H9 (cell line): ENCODE results near the gene MCOLN3. TPM values are rescaled to one million over a fixed set of nuclear protein-coding genes. Genes with fewer than 3 reads are reported as not detected.

Experiments used
- DNase-seq: peaks from one replicate; pipeline ENCODE4 v3.0.0-alpha.2; 2017
- H2AFZ ChIP-seq: one replicate; pipeline ENCODE4 v1.6.1; 2013; ENCODE audit warnings: mild to moderate bottlenecking, low read length, control low read depth, moderate library complexity
- H2AK5ac ChIP-seq: 2 replicates; pipeline ENCODE4 v1.6.1; 2013; ENCODE audit warnings: low read length, control low read depth, mixed read lengths; ENCODE audit not compliant: insufficient read length
- H2BK120ac ChIP-seq: one replicate; pipeline ENCODE4 v1.6.1; 2013; ENCODE audit warnings: low read depth, mild to moderate bottlenecking, low read length, control low read depth, inconsistent platforms; ENCODE audit not compliant: poor library complexity, severe bottlenecking
- H2BK12ac ChIP-seq: 2 replicates; pipeline ENCODE4 v1.6.1; 2013; ENCODE audit warnings: low read length, control low read depth, mixed read lengths, low read depth; ENCODE audit not compliant: insufficient read length
- H2BK15ac ChIP-seq: 2 replicates; pipeline ENCODE4 v1.6.1; 2013; ENCODE audit warnings: low read depth, low read length, control low read depth
- H2BK20ac ChIP-seq: one replicate; pipeline ENCODE4 v1.6.1; 2013; ENCODE audit warnings: low read depth, mild to moderate bottlenecking, low read length, control low read depth, inconsistent platforms; ENCODE audit not compliant: poor library complexity, severe bottlenecking
- H2BK5ac ChIP-seq: 2 replicates; pipeline ENCODE4 v1.6.1; 2013; ENCODE audit warnings: low read length, control low read depth, mixed read lengths; ENCODE audit not compliant: insufficient read length
- H3K14ac ChIP-seq: 2 replicates; pipeline ENCODE4 v1.6.1; 2013; ENCODE audit warnings: low read length, control low read depth; ENCODE audit not compliant: insufficient read depth
- H3K18ac ChIP-seq: 2 replicates; pipeline ENCODE4 v1.6.1; 2013; ENCODE audit warnings: low read depth, mild to moderate bottlenecking, mixed read lengths, low read length, control low read depth; ENCODE audit not compliant: insufficient read length
- H3K23ac ChIP-seq: 2 replicates; pipeline ENCODE4 v1.6.1; 2013; ENCODE audit warnings: low read length, control low read depth, mixed read lengths, low read depth; ENCODE audit not compliant: insufficient read length
- H3K23me2 ChIP-seq: 2 replicates; pipeline ENCODE4 v1.6.1; 2013; ENCODE audit warnings: low read depth, mild to moderate bottlenecking, mixed read lengths, low read length, control low read depth; ENCODE audit not compliant: insufficient read length, poor library complexity, severe bottlenecking
- H3K27ac ChIP-seq: 2 replicates; pipeline ENCODE4 v1.5.1; 2013; ENCODE audit warnings: low read length, control low read depth, mixed read lengths, low read depth; ENCODE audit not compliant: insufficient read length
- H3K27me3 ChIP-seq: 2 replicates; pipeline ENCODE4 v1.6.1; 2013; ENCODE audit warnings: low read length, control low read depth, inconsistent platforms; ENCODE audit not compliant: insufficient read depth
- H3K4ac ChIP-seq: 2 replicates; pipeline ENCODE4 v1.6.1; 2013; ENCODE audit warnings: low read depth, mild to moderate bottlenecking, control low read depth, inconsistent platforms, low read length, moderate library complexity
- H3K4me1 ChIP-seq: 2 replicates; pipeline ENCODE4 v1.6.1; 2013; ENCODE audit warnings: low read length, control low read depth, inconsistent platforms; ENCODE audit not compliant: insufficient read depth
- H3K4me2 ChIP-seq: 2 replicates; pipeline ENCODE4 v1.6.1; 2013; ENCODE audit warnings: low read length, control low read depth, mixed read lengths; ENCODE audit not compliant: insufficient read length, insufficient read depth
- H3K56ac ChIP-seq: 2 replicates; pipeline ENCODE4 v1.6.1; 2013; ENCODE audit warnings: low read depth, mild to moderate bottlenecking, mixed read lengths, low read length, control low read depth; ENCODE audit not compliant: insufficient read length
- H3K79me1 ChIP-seq: 2 replicates; pipeline ENCODE4 v1.6.1; 2013; ENCODE audit warnings: low read depth, mild to moderate bottlenecking, moderate library complexity, low read length, control low read depth, inconsistent platforms; ENCODE audit not compliant: insufficient read depth, poor library complexity, severe bottlenecking
- H3K79me2 ChIP-seq: 2 replicates; pipeline ENCODE4 v1.6.1; 2013; ENCODE audit warnings: low read length, control low read depth, inconsistent platforms; ENCODE audit not compliant: insufficient read depth
- H3K9ac ChIP-seq: 2 replicates; pipeline ENCODE4 v1.6.1; 2013; ENCODE audit warnings: low read length, control low read depth, mixed read lengths; ENCODE audit not compliant: insufficient read length; ENCODE audit errors: extremely low read depth
- H3K9me3 ChIP-seq: one replicate; pipeline ENCODE4 v1.6.1; 2013; ENCODE audit warnings: low read depth, low read length, inconsistent platforms; ENCODE audit not compliant: control insufficient read depth
- H3T11ph ChIP-seq: one replicate; pipeline ENCODE4 v1.6.1; 2013; ENCODE audit warnings: mild to moderate bottlenecking, low read length, control low read depth, inconsistent platforms
- H4K20me1 ChIP-seq: one replicate; pipeline ENCODE4 v1.6.1; 2013; ENCODE audit not compliant: control insufficient read depth, insufficient read length, insufficient read depth
- H4K5ac ChIP-seq: 2 replicates; pipeline ENCODE4 v1.6.1; 2013; ENCODE audit warnings: low read depth, mild to moderate bottlenecking, mixed read lengths, low read length, control low read depth; ENCODE audit not compliant: insufficient read length
- H4K8ac ChIP-seq: replicated peaks from 2 replicates; pipeline ENCODE4 v1.6.1; 2013; ENCODE audit warnings: low read length, control low read depth, mixed read lengths, low read depth; ENCODE audit not compliant: insufficient read length
- H4K91ac ChIP-seq: 2 replicates; pipeline ENCODE4 v1.6.1; 2013; ENCODE audit warnings: low read depth, mild to moderate bottlenecking, moderate library complexity, mixed read lengths, low read length, control low read depth; ENCODE audit not compliant: insufficient read length
- H3K27ac Mint-ChIP-seq, 3 experiments: 2 replicates in 2 of 3; 3 replicates in 1 of 3; pipeline ENCODE4 v1.8.0; 2020 to 2021; ENCODE audit warnings: mixed read lengths in 3 of 3, mild to moderate bottlenecking in 1 of 3, moderate library complexity in 1 of 3
- H3K27me3 Mint-ChIP-seq: 2 replicates; pipeline ENCODE4 v1.8.0; 2021; ENCODE audit warnings: low read depth, mild to moderate bottlenecking, moderate library complexity, mixed read lengths
- H3K36me3 Mint-ChIP-seq, 3 experiments: 2 replicates in 2 of 3; 3 replicates in 1 of 3; pipeline ENCODE4 v1.8.0; 2020 to 2021; ENCODE audit warnings: low read depth in 3 of 3, mixed read lengths in 3 of 3; ENCODE audit not compliant: insufficient read depth in 1 of 3
- H3K4me1 Mint-ChIP-seq, 2 experiments: 2 replicates each; pipeline ENCODE4 v1.8.0; 2020; ENCODE audit warnings: mixed read lengths in 2 of 2
- H3K4me3 Mint-ChIP-seq, 2 experiments: 2 replicates in 1 of 2; 3 replicates in 1 of 2; pipeline ENCODE4 v1.8.0; 2020 to 2021; ENCODE audit warnings: mild to moderate bottlenecking in 2 of 2, mixed read lengths in 2 of 2, moderate library complexity in 1 of 2
- H3K9me3 Mint-ChIP-seq, 2 experiments: 2 replicates in 1 of 2; 3 replicates in 1 of 2; pipeline ENCODE4 v1.8.0; 2020; ENCODE audit warnings: mild to moderate bottlenecking in 2 of 2, mixed read lengths in 2 of 2, moderate library complexity in 1 of 2
- WGBS: extraction: QIAGEN DNeasy Blood & Tissue Kit; methylation state at CpG from one replicate; pipeline ENCODE4 v1.1.7; 2013; ENCODE audit warnings: missing lambda C conversion rate, low lambda C conversion rate, mixed read lengths; ENCODE audit not compliant: insufficient read length; ENCODE audit errors: extremely low coverage; 5-methylcytosine and 5-hydroxymethylcytosine counted together
- total RNA-seq: library from RNA; stranded (reverse); gene quantifications from 2 replicates; pipeline ENCODE4 v1.2.1, GENCODE V29; 2021
- TF ChIP-seq, protein P1 (sequence below): fragments of 200-600 bp; sonication (generic); conservative IDR thresholded peaks from 3 replicates; pipeline ENCODE4 v1.8.0; 2021; ENCODE audit warnings: antibody characterized with exemption, mild to moderate bottlenecking

Gene MCOLN3
- total RNA-seq, 1 experiment from 2014 or later: 10.8 TPM

DNA sequence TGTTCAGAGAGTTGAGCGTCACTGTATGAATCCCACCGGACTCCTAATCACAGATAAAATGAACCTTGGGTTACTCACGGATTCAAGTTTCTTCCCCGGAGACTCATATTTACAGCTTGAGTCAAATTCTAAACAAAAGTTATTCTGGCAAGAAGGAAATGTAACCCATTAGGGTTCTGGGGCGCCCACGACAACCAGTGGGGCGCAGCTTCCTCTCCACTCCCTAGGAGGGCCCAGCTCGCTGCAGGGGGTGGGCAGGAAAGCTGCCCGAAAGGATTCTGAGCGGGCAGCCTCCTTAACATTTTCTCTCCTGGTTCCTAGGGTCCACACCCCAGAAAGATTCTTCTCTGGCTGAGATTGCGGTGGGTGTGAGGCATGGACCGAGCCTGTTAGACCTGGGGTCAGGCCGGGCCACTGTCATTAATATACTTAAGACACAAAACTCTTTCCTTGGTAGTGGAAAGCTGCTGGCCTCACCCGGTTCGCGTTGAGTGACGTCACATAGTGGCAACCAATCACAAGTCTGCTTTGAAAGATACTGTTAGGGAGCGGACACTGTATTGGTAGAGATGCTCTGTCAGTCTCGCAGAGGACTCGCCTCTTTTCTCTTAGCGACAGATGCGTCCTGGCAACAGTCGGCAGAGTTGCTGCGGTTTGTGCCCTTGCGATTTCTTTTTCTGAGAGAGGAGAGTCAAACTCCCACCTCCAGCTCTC lies 13.6 kb upstream of the MCOLN3 start:
- WGBS: no CpG with 5 or more reads among the region's 25 CpGs
- H3K27ac Mint-ChIP-seq: peak overlapping the region in 1 of 3 experiments; percentile 97; a peak in 2 of 7 replicates

More for the DNA sequence above, 13.6 kb upstream of the MCOLN3 start:
- H3K79me1 ChIP-seq: no peaks in the 10 kb centered on the region
- H3K4me3 Mint-ChIP-seq: peak overlapping the region; percentile 74 to 86
- no peak overlapping the region for H4K5ac ChIP-seq
- no peak overlapping the region for H3K4ac ChIP-seq
- no peak overlapping the region for H3T11ph ChIP-seq
- no peaks in the 10 kb centered on the region for H3K79me2 ChIP-seq
- no peak overlapping the region for H2AK5ac ChIP-seq
- H3K9me3 Mint-ChIP-seq: no peaks in the 10 kb centered on the region
- peak overlapping the region; percentile 76 for H3K4me2 ChIP-seq
- no peak overlapping the region for H4K8ac ChIP-seq
- H3K27me3 ChIP-seq: no peaks in the 10 kb centered on the region
- DNase-seq: peak; percentile 95
- peaks cover 19% of the 10 kb centered on the region in 2 experiments for H3K4me1 Mint-ChIP-seq
- no peak overlapping the region for H2BK120ac ChIP-seq
- no peak overlapping the region for H3K23ac ChIP-seq
- H3K36me3 Mint-ChIP-seq: no peaks in the 10 kb centered on the region
- H2BK15ac ChIP-seq: no peak overlapping the region
- no peak overlapping the region for H3K27ac ChIP-seq
- peak overlapping the region; percentile 49 for H3K18ac ChIP-seq
- H3K23me2 ChIP-seq: peaks cover 8% of the 10 kb centered on the region
- TF ChIP-seq, protein P1, sequence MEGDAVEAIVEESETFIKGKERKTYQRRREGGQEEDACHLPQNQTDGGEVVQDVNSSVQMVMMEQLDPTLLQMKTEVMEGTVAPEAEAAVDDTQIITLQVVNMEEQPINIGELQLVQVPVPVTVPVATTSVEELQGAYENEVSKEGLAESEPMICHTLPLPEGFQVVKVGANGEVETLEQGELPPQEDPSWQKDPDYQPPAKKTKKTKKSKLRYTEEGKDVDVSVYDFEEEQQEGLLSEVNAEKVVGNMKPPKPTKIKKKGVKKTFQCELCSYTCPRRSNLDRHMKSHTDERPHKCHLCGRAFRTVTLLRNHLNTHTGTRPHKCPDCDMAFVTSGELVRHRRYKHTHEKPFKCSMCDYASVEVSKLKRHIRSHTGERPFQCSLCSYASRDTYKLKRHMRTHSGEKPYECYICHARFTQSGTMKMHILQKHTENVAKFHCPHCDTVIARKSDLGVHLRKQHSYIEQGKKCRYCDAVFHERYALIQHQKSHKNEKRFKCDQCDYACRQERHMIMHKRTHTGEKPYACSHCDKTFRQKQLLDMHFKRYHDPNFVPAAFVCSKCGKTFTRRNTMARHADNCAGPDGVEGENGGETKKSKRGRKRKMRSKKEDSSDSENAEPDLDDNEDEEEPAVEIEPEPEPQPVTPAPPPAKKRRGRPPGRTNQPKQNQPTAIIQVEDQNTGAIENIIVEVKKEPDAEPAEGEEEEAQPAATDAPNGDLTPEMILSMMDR: no peak
- no peak overlapping the region for H3K14ac ChIP-seq
- H4K91ac ChIP-seq: no peak overlapping the region
- H2AFZ ChIP-seq: peak overlapping the region; percentile 98
- no peak overlapping the region for H3K56ac ChIP-seq
- H3K9ac ChIP-seq: no peak overlapping the region
- no peak overlapping the region for H2BK5ac ChIP-seq
- H3K4me1 ChIP-seq: no peaks in the 10 kb centered on the region
- H4K20me1 ChIP-seq: no peaks in the 10 kb centered on the region
- peaks cover 12% of the 10 kb centered on the region for H3K27me3 Mint-ChIP-seq
- no peak overlapping the region for H2BK12ac ChIP-seq
- no peak overlapping the region for H2BK20ac ChIP-seq
- H3K9me3 ChIP-seq: no peaks in the 10 kb centered on the region
